Measurements from ENCODE around the gene ADH1C. TPM values are rescaled to one million over a fixed set of nuclear protein-coding genes. Genes with fewer than 3 reads are reported as not detected.

ADH1C gene
- total and polyA plus RNA-seq, 2 experiments from 2014 or later: 4.4 to 13.7 TPM

DNA sequence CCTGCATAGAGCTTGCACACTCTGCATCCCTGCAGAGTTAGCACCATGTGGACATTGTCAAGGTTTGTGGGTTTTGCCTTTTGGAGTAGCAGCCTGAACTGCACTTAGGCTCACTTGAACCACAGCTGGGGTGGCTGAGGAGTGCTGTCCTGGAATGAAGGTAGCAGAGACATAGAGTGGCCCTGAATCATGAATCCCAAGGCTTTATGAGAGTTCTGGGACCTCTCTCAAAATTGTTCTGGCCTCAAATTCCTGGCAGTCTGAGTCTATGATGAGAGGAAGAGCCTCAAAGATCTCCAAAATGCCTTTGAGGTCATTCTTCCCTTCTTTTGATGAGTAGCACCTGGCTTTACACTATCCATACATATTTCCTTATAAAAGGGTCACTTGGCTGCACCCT is 37.1 kb upstream of the ADH1C start:
- H2AFZ ChIP-seq: no peak overlapping the region
- H3K4me2 ChIP-seq: no peak overlapping the region
- H4K20me1 ChIP-seq (ENCODE audit: insufficient read depth, poor library complexity, severe bottlenecking): no peaks in the 10 kb centered on the region
- no peaks in the 10 kb centered on the region for H3K79me2 ChIP-seq
- no peaks in the 10 kb centered on the region for H3K4me1 ChIP-seq (ENCODE audit: insufficient read depth)
- DNase-seq (ENCODE audit: low spot score): no peak
- TF ChIP-seq EZH2phosphoT487 (IDR thresholded peaks at IDR 0.05; ENCODE audit: low read depth, severe bottlenecking, unreplicated experiment) (no peak), CTCF (IDR thresholded peaks at IDR 0.05; ENCODE audit: poor library complexity) (no peak), EZH2 (IDR thresholded peaks at IDR 0.05; ENCODE audit: borderline replicate concordance) (no peak)
- H3K9me3 ChIP-seq (ENCODE audit: low read depth): peaks cover 5% of the 10 kb centered on the region
- H3K36me3 ChIP-seq (replicated peaks; ENCODE audit: insufficient read depth, low read depth): no peaks in the 10 kb centered on the region
- H3K9me2 ChIP-seq (replicated peaks; ENCODE audit: insufficient read depth): no peaks in the 10 kb centered on the region
- H3K4me3 ChIP-seq: no peak overlapping the region
- no peak overlapping the region for H3K27ac ChIP-seq
- no peaks in the 10 kb centered on the region for H3K27me3 ChIP-seq

GRCh38 chr4:99383833-99384392 is 31.4 kb upstream of the ADH1C start:
- peak; percentile 46 for DNase-seq (ENCODE audit: low spot score)
- no peaks in the 10 kb centered on the region for H3K4me1 ChIP-seq (ENCODE audit: insufficient read depth)
- H3K79me2 ChIP-seq: no peaks in the 10 kb centered on the region
- TF ChIP-seq CTCF (IDR thresholded peaks at IDR 0.05; ENCODE audit: poor library complexity) (no peak), EZH2 (IDR thresholded peaks at IDR 0.05; ENCODE audit: borderline replicate concordance) (no peak), EZH2phosphoT487 (IDR thresholded peaks at IDR 0.05; ENCODE audit: low read depth, severe bottlenecking, unreplicated experiment) (no peak)
- no peaks in the 10 kb centered on the region for H3K27me3 ChIP-seq
- H3K36me3 ChIP-seq (replicated peaks; ENCODE audit: insufficient read depth, low read depth): no peaks in the 10 kb centered on the region
- H3K4me3 ChIP-seq: no peak overlapping the region
- WGBS (ENCODE audit: low lambda C conversion rate, missing lambda C conversion rate): 56% methylated on average over 5 of the region's 5 CpGs
- H2AFZ ChIP-seq: no peak overlapping the region
- H3K27ac ChIP-seq: peak overlapping the region; percentile 72
- no peak overlapping the region for H3K4me2 ChIP-seq
- no peaks in the 10 kb centered on the region for H3K9me3 ChIP-seq (ENCODE audit: low read depth)
- H4K20me1 ChIP-seq (ENCODE audit: insufficient read depth, poor library complexity, severe bottlenecking): no peaks in the 10 kb centered on the region
- H3K9me2 ChIP-seq (replicated peaks; ENCODE audit: insufficient read depth): no peaks in the 10 kb centered on the region

GRCh38 chr4:99383399-99383798 is 30.9 kb upstream of the ADH1C start:
- WGBS (ENCODE audit: low lambda C conversion rate, missing lambda C conversion rate): 71% methylated on average over 3 of the region's 3 CpGs
- no peak overlapping the region for H3K4me2 ChIP-seq

More at GRCh38 chr4:99383399-99383798, 30.9 kb upstream of the ADH1C start:
- DNase-seq (ENCODE audit: low spot score): no peak
- Histone ChIP-seq H3K27ac (peak overlapping the region; percentile 72), H3K4me1 (ENCODE audit: insufficient read depth) (no peaks in the 10 kb centered on the region), H3K9me3 (ENCODE audit: low read depth) (no peaks in the 10 kb centered on the region), H2AFZ (no peak overlapping the region), H3K9me2 (replicated peaks; ENCODE audit: insufficient read depth) (no peaks in the 10 kb centered on the region), H3K4me3 (no peak overlapping the region), H3K36me3 (replicated peaks; ENCODE audit: insufficient read depth, low read depth) (no peaks in the 10 kb centered on the region), H3K27me3 (no peaks in the 10 kb centered on the region), H3K79me2 (no peaks in the 10 kb centered on the region), H4K20me1 (ENCODE audit: insufficient read depth, poor library complexity, severe bottlenecking) (no peaks in the 10 kb centered on the region)
- TF ChIP-seq CTCF (IDR thresholded peaks at IDR 0.05; ENCODE audit: poor library complexity) (no peak), EZH2 (IDR thresholded peaks at IDR 0.05; ENCODE audit: borderline replicate concordance) (no peak), EZH2phosphoT487 (IDR thresholded peaks at IDR 0.05; ENCODE audit: low read depth, severe bottlenecking, unreplicated experiment) (no peak)
